Stimulated activated CD8-positive, alpha-beta memory T cell treated with anti-CD3 and anti-CD28 coated beads, Interleukin-12 subunit alpha, Interleukin-12 subunit beta, amount 100 ng/mL, for 24 hours (primary cell): Measurements from ENCODE around the gene ADARB1.

Experiments used
- DNase-seq: peaks from one replicate; pipeline ENCODE4 v3.0.0-alpha.2; 2020; ENCODE audit errors: extremely low read depth

ADARB1 gene

DNA sequence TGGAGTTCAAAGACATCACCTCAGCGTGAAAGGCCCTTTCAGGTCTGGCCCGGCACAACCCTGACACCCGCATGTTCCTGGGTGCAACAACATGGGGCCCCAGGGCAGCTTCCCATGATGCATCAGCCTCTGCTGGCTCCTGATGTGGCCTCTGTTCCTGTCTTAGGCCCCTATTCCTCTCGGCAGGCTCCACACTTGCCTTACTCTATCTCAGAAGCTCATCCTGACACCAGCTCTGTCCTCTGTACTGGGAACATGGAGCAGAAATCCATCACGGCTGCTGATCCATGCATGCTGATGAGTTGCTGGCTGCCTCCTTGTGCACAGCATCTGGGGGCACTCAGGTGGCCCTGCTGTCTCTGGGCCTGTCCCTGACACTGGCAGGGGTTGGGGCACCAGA, 74.6 kb downstream of the ADARB1 start:
- DNase-seq: no peak

DNA sequence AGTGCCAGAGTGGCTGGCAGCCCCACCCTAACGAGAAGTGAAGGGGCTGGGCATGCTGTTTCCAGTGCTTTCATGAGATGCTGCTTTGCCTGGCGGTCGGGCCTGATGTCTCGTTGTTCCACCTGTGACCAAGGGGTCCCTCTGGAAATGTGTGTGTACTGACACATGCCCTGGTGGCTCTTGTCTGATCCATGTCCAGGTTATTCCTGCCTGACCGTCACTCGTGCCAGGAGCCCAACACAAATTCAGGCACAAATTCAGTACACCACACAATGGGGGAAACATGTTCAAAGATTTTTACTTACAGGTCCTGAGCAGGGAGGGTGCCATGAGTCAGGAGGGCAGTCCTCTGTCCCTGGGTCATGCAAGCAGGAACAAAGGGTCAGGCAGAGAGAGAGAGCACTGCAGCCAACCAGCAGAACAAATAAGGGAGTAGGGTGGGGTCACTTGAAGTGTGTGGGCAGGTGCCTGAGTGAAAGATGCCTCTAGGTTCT, 76.3 kb downstream of the ADARB1 start:
- no peak for DNase-seq

DNA sequence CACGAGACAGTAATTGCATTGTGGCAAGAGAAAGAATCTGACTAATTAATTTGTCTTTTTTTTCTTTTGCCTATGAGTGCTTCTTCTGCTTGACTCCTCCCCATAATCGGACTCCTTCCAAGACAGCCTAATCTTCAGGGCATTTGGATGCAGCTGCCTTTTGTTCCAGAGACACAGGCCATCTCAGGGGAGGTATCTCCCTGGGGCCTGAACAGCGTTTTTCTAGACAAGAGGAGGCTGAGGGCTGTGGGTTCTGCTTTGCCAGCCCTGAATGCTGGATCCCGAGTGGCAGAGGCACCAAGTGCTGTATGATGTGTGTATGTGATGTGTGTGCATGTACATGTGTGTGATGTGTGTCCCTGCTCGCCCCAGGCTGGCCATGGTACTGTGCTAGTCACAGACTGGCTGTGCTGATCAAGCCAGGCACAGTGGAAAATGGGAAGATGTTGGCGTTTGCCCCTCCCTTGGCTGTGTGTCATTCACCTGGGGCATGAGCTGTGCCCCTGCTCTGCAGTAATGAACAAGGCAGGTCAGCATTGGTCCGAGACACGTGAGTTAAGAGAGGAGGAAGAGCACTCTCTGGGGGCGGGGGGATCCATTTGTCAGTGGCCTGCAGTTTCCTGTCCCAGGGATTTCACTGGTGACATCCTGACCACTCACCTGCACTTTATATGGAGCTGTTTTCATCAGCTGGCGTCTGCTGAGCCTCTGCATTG, 77.2 kb downstream of the ADARB1 start:
- no peak for DNase-seq

DNA sequence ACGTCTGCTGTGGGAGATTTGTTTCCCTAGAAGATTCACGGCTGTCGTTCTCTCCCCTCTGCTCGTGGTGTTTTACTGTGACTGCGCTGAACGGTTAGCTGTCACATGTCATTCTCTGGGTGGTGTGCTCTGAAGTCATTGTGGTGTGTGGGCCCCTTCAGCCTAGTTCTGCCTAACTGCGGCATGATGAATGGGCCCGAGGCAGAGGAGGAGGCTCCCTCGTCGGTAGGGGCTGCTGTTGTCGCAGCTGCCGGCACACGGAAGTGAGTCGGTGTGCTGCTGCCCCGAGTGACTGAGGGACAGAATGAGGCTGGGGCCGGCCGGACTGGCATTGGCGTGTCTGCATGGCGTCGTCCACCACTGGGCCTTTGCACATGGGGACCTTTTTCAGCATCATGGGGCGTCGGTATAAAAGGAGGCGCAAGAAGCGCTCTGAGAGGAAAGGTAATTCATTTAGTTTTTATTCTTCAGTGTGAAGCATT, 77.9 kb downstream of the ADARB1 start:
- peak; percentile 35 for DNase-seq

DNA sequence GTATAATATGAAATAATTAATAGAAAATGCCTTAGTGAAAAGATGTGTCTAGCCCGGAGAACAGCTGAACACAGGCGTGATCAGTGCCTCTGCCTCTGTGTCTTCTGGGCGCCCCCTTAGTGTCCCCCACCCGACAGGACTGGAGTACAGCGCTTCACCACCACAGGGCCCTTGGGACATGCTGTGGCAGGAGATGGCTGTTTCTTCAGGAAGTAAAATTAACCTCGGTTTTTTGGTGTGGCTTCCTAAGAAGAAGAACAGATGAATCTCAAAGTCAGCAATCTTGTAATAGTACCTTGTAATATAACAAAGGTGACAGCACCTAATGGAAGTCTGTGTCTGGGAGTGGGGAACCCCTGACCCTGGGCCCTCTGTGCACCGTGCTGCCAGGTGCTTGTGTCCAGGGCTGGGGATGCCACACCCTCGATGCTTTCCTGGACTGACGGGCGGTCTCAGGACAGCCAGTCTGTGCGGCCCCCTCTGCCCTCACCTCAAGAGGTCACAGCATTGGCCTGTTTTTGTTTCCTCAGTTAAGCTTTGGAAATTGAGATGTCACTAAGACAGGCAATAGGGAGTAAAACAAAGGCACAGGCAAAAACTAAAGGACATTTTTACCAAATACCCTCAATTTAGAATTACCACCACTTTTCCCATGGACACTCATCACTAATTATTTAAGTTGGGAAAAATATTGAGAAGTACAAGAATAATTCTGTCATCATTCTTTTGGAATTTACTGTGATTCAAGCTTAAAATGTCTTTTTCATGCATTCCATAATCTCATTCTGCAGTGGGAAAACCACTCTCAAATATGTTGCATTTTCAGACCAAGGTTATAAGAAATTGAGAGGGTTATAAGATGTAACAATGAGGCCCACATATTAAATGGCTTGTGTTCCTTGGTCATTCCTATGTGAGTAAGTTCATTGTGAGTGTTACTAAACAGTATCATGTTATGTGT, 79.3 kb downstream of the ADARB1 start:
- no peak for DNase-seq

DNA sequence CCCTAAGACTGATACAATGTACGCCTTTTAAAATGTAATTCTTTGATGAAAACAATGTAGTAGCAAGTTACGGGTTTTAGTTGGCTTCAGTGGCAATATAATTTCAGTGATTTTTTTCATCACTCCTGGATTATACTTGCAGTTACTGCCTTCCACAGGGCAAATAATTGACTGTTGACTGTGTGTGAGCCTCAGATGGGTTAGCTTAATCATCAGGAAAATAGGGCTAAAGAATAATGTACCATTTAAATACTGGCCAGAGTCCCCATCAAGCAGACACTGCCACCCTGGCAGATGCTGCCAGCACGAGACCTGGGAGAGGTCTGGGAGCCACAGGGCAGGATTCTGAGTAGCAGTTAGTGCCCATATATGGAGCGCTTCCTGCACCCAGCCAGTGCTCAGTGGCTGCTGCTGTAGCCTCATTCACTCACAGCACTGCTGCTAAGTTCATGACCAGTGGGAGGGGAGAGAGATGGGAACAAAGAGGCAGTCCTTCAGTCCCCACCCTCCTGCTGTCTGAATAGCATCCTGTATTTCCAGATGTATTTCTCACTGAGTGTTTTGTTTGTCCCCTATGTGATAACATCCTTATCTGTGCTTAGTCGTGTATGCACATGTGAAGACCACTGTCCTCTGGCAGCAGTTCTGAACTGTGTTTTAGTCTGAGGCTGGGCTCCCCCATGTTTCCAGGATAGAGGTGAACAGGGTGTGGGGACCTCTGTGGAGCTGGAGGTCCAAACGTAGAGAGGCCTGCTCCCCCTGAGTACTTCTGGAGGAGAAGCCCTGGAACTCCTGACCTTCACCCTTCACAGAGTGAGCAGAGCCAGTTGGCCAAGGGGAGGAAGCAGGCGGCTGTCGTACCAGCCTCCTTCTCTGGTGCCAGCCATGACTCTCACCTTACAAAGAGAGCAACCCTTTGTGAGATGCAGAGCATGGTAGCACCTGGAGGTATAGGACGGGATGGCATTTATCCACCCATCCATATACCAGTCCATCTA, 80.4 kb downstream of the ADARB1 start:
- DNase-seq: no peak

DNA sequence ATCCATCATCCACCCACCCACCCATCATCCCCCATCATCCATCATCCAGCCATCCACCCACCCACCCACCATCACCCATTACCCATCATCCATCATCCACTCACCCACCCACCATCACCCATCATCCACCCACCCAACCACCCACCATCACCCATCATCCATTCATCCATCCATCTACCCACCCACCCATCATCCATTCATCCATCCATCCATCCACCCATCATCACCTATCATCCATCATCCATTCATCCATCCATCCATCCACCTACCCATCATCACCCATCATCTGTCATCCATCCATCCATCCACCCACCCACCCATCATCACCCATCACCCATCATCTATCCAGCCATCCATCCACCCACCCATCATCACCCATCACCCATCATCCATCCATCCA, 81.5 kb downstream of the ADARB1 start:
- DNase-seq: no peak

DNA sequence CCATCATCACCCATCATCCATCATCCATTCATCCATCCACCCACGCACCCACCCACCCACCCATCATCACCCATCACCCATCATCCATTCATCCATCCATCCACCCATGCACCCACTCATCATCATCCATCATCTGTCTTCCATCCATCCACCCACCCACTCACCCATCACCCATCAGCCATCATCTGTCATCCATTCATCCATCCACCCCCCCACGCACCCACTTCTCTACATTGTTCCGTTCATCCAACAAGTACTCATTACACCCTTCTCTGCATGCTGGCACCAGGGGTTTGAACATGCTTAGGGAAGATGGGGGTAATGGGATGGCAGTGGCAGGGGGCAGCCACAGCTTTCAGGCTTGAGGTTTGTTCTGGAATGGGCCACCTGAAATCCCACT, 82.1 kb downstream of the ADARB1 start:
- no peak for DNase-seq

DNA sequence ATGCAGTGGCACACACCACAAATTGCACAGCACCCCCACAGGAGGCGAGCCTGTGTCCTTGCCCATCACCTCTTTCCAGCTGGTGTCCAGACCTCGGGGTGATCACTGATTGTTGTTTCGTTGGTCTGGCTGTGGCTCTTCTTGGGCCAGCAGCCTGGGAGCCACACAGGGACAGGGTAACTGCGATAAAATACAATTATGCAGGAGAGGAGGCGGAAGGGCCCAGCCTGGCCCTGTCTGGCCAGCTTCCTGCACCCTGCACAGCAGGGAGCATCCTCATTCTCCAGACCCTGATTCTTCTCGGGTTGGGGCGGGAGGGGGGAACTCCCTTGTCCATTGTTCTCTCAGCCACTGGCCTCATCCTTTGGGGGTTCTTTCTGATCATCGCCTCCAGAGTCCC, 83.6 kb downstream of the ADARB1 start:
- no peak for DNase-seq

DNA sequence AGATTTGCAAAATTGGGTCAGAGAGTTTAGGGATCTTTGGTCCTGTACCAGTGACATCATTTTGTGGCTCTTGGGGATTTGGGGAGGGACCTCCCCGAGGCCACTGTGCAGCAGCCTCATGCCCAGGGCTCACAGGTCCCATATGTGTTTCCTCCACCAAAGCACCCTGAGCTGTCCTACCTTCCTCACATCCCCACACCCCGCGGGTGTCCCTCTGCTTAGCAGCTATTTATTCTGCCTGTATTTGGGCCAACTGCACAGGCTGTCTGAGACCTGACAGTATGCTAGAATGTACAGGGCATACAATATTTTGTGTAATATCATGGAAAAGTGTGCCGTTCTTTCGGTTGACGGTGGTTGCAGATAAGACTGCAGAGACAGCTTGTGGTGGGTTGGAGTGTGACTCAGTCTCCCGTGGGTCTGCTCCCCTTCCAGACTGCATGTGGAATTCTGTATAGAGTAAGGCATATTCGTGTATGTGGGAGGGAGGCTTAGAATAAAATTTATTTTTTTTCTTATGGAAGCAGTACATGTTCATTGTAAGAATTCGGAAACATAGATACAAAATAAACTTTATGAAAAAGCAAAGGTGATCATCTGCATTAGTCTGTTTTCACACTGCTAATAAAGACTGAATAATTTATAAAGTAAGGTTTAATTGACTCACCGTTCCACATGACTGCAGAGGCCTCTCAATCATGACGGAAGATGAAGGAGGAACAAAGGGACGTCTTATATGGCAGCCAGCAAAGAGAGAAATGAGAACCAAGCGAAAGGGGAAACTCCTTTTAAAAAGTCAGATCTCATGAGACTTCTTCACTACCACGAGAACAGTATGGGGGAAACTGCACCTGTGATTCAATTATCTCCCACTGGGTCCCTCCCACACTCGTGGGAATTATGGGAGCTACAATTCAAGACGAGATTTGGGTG, 84.4 kb downstream of the ADARB1 start:
- DNase-seq: no peak

DNA sequence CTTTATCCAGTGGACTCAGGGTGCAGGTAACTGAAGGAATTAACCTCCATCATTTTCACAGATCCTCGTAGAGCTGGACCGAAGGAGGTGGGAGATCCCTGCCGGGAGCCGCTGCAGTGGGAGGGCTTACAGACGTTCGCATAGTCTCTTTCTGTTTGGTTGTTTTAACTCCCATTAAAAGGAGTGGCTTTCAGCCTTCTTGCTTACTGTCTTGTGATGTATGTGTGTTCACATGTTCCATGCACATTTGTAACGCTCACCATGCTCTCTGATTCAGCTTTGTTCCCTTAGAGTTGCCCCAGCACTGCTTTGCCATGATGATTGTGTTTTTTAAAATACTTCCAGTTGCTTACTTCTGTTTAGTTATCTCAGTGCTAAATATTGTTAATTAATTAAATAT, 85.8 kb downstream of the ADARB1 start:
- DNase-seq: no peak

DNA sequence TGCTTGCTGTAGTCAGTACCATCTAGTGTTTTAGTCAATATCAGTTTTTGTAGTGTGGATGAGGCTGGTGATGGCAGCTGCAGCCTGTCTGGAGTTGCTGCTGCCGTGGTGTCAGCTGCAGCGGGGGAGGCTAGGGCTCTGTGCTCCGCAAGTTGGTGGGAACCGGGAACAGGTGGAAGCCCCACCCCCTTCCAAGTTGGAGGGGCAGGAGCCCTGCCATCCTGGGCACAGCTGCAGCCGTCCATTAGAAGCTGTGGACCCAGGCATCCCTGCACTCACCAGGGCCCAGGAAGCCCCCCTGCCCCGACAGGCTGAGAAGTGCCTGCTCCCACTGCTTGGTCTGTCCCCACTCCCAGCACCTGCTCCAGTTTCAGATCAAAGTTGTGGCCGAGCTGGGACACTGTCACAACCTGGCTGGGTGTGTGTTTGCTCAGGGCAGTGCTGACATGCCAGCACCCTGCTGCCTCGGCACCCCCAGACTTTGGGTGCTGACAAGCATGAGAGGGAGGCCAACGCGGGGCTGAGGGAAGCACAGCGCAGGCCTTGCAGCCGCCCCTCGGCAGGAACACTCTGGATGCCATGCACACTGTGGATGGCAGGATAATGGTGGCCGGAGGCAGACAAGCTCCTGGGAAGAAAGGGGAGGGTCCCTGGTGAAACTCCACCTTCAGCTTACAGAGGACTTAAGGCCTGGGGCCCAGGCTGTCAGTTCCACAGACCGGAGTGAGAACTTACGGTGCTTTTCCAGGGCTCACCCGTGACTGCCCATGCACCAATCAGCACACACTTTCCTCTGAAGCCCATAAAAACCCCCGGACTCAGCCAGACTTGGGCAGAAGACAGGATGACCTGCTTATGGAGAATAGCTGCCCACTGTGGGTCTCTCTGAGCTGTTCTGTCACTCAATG, 86.9 kb downstream of the ADARB1 start:
- no peak for DNase-seq

DNA sequence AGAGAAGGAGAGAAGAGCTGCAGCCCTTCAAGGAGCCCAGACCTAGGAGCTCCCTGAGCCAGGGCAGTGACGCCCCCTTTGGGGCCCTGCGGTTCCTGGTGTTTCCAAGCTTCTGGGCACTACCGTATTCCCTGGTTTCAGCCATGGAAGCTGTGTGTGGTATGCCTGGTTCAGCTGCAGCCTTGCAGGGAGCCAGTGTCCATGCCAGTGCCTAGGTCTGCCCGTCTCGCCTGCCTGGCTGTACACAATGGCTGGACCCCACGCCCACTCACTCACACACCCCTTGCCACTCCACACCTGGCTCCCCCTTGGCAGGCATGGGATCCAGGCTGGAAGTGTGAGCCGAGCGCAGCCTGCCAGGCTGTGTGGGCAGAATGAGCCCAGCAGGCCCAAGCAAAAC, 87.7 kb downstream of the ADARB1 start:
- DNase-seq: no peak

DNA sequence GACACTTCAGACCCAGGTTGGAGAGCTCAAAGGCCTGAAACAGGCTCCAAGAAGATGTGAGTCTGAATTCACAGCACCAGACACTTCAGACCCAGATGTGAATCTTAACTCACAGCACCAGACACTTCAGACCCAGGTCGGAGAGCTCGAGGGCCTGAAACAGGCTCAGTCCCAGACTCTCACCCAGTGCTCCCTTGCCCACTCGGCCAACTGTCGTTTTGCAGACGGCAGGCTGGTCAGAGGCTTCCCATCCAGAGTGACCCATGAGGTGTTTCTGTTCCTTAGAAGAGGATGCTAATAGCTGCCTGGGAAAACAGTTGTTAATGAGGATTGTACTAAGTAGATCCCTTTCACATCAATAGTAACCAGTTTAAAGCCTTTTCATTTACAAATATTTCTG, 88.4 kb downstream of the ADARB1 start:
- DNase-seq: no peak

DNA sequence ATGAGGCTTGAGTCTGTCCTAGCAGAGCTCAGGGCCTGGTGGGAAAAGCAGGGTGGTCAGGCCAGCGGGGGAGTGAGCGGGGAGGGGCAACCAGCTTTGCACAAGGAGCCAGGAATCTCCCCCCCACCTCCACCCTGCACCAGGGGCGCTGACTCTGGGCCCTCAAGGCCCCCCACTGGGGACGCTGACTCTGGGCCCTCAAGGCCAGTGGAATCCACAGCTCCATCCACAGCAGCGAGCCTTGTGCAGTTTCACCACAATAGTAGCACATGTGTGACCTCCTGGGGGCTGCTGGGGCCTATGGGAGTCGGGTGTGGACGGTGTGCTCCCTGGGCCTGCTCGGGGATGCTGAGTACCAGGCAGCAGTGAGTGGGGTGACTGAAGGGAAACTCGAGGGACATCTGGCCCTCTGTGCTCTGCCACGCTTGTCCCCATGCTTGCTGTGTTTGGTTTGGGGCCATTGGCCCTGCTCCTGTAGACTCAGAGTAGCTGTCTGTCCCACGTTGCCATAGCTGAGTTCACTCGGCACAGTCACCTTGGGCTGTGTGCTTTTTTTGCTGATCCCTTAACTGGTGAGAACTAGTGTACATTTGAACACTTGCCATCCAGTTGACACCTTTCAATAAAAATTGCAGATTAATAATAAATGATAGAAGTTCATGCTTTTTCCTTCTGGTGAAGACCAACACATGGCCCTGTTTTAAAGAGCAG, 89.2 kb downstream of the ADARB1 start:
- DNase-seq: no peak

DNA sequence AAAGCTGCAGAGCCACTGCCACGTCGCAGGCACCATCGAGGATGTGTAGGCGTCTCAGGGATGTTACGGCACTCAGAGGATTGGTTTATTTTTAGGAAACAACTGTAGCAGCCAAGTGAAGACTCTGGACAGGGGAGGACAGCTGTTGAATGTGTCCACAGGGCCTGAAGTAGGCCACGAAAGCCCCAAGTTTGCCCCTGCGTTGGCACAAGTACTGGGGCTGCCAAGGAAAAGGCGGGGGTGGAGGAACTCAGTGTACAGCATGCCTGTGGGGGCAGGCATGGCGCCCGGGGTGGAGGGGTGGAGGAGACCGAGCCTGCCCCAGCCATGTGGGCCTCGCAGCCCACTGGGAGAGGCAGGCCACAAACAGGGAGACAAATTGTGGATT, 89.7 kb downstream of the ADARB1 start:
- no peak for DNase-seq

DNA sequence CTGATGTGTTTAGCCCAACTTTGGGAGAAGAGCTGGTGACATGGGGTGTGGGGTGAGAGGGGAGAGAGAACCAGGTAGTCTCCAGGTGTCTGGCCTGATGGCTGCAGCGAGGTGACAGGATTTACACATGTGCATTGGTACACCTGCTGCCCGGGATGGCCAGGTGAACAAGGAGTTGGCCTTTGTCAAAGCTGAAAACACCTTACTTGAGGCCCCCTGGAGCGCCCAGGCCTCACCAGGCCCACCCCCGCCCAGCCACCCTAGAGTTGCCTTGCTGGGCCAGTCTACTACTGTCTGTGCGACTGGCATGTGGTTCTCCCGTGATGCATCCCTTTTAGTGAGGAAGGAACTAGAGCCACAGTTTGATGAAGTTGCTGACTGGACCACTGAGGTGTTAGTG, 90.5 kb downstream of the ADARB1 start:
- no peak for DNase-seq

DNA sequence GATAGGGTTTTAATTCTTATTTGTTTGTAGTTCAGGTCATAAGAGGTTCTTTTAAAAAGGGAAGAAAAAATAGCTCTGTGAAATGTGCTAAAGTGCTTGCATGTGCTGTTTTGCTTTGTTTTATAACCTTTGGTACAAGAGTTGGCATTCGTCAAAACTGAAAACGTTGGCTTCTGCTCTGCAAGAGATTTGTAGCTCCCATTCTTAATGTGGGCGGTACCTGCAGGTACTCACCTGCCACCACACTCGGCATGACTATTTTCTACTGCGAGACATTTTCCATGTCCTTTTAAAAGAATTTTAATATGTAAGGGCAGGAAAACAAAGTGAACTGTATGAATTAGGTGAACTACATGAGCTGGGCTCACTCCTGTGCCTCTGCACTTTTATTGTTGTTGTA, 92.6 kb downstream of the ADARB1 start:
- no peak for DNase-seq

DNA sequence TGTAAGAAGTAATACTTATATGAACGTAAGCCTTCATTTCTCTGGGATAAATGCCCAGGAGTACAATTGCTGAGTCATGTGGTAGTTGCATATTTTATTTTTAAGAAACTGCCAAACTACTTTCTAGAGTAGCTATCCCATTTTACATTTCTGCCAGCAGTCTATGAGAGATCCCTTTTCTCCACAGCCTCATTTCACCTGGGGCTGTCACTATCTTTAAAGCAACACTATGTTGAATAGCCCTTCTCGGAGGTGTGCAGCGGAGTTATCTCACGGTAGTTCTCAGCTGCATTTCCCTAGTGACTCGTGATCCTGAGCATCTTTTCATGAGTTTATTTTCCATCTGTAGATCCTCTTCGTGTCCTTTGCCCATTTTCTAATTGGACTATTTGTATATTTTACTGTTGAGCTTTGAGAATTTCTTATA, 93.4 kb downstream of the ADARB1 start:
- no peak for DNase-seq
